ENCODE measurements around the gene UVRAG. TPM values are rescaled to one million over a fixed set of nuclear protein-coding genes. Genes with fewer than 3 reads are reported as not detected.
"Not testable (repeated sequence)": the region's sequence is repeated elsewhere in the genome, so short reads cannot be mapped to it uniquely, and the experiment has no call there.

UVRAG gene
- total RNA-seq, 1 donor from 2014 or later: 38.1 TPM

- DNase-seq: no peak
These were observed 34.9 kb downstream of the UVRAG start for GRCh38 chr11:75849894-75850293.

GRCh38 chr11:75850787-75851186 lies 35.8 kb downstream of the UVRAG start:
- no peak for DNase-seq

- no peak for DNase-seq
These were observed 36.2 kb downstream of the UVRAG start for GRCh38 chr11:75851203-75851602.

DNA sequence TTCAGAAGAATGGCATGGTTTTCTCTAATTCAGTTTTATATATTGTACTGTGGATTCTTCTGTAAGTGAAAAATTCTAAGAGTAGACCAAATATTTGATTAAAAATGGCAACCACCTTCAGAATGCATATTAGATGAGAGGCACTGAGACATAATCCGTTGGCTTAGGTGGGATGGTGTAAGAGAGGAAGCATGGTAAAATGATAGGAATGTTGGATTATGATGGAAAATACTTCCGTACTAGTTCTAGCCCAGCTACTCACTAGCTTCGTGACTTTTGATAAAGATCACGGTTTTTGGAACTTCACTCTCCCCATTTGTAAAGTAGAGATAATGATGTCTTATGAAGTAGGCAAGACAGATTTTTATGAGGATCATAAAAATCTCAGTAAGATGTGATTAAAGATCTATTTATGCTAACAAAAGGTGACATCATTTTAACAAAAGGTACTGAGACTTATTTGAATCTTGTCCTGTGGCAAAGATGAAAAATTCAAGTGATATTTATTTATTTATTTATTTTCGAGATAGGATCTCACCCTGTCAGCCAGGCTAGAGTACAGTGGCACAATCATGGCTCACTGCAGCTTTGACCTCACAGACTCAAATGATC lies 37.5 kb downstream of the UVRAG start:
- DNase-seq: no peak

GRCh38 chr11:75853563-75853962 lies 38.6 kb downstream of the UVRAG start:
- not testable (repeated sequence) for DNase-seq

DNA sequence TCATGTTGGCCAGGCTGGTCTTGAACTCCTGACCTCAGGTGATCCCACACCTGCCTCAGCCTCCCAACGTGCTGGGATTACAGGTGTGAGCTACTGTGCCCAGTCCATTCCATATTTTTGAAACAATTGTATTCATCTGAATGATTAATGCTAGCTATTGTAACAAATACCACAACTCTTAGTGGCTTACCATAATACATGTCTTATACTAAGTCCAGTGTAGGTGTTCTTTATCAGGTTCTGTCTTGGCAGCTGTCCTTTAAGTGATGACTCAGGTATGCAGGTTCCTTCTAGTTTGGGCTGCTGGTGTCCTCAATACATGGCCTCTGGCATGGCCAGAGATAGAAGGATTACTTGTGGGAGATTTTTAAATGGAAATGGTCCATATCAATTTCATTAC lies 39.0 kb downstream of the UVRAG start:
- no peak for DNase-seq

DNA sequence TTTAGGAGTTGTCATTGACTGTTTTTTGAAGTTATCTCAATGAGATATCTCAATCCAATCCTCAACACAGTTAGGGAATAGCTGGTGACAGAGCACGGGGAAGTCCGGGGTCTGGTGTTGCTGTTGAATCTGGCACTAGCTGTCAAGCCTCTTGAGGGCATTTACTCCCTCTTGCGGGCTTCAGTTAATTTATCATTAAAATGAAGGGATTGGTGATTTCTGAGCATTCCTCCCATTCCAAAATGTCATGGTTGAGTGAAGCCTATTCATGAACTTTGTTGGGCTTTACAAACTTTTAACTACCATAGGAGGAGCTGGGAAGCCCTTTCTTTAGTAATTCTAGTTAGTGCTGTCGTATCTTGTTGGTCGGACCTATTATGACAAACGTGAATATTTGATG lies 40.2 kb downstream of the UVRAG start:
- no peak for DNase-seq

DNA sequence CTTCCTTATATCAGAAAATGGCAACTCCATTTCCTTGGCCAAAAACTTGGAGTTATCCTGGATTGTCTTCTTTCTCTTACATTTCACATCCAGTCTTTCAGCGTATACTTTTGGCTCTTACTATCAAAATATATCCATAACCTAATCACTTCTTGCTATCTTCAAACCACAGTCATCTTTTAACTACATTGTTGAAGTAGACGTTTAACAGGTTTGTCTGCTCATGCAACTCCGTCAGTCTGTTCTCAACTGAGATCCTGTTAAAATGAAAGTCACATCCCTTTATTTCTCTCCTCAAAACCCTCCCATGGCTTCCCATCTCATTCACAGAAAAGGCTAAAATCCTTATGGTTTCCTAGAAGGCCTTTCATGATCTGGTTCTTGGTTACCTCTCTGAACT lies 41.9 kb downstream of the UVRAG start:
- DNase-seq: no peak

GRCh38 chr11:75858042-75858441 lies 43.0 kb downstream of the UVRAG start:
- DNase-seq: no peak

DNA sequence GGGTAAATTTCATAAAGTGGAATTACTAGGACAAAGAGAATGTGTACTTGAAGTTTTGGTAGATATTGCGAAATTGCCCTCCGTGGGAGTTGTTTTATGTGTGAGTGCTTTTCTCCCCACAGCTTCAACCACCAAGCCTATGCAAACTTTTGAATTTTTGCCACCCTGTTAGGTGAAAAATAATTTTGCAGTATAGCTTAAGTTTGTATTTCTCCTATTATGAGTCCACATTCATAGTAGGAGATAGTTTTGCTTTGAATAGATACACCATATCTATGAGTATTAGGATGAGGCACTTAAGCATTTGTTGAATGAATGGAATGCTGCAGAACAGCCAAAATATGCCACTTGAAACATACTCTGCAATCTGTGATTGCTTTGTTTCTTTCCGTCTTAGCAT lies 43.6 kb downstream of the UVRAG start:
- no peak for DNase-seq

DNA sequence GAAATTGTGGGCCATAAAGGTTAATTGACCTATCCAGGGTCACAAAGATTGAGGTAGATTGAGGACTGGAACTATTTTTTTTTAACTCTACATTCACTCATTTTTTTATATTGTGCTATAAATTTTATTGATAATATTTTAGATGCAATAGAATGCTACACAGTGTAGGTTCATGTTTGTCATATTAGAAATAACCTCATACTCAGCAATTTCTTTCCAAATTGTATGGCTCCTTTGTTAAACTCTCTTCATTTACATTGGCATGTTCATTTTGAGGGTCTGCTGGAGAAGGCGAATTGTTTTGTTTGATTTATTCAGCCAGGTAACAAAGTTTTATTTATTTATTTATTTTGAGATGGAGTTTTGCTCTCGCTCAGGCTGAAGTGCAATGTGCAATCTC lies 44.6 kb downstream of the UVRAG start:
- no peak for DNase-seq

DNA sequence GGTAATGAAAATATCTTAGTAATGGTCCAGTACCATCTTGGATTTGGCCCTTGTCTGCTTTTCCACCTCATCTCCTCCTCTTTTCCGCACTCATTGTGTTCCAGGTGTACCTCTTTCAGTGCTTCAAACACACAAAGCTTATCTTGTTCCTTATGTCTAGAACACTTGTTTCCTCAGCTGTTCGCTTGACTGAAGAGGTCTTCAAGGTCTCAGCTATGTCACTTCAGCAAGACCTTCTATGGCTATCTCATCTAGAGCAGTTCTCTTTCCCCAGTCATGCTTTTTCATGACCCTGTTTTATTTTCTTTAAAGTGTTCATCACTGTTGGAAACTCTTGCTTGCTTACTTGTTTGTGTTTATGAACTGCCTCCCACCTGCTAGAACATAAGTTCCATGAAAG lies 47.4 kb downstream of the UVRAG start:
- DNase-seq: no peak

DNA sequence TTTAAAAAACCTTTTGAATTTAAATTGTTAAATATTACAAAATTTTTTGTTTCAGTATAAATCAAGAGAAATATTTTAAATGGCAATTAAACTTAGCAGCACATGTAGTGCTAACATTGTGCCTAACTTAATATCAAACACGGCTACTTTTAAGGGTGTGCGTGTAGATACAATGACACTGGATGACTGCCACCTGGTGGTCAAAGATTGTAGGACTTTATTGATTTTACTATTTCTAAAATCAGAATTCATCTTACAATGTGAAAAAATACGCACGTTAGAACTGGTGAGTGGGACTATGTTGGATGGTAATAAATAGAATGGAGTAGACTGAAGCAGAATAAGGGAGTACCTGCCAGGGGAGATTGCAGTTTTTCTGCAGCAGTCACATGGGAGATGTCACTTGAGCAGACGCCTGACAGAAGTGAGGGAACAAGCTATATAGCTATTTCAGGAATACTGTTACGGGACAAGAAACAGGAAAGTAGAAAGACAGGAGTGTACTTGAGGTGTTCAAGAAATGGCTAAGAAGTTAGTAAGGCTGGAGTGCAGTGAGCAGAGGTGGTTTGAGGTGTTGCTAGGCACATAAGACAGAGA lies 52.9 kb downstream of the UVRAG start:
- no peak for DNase-seq

DNA sequence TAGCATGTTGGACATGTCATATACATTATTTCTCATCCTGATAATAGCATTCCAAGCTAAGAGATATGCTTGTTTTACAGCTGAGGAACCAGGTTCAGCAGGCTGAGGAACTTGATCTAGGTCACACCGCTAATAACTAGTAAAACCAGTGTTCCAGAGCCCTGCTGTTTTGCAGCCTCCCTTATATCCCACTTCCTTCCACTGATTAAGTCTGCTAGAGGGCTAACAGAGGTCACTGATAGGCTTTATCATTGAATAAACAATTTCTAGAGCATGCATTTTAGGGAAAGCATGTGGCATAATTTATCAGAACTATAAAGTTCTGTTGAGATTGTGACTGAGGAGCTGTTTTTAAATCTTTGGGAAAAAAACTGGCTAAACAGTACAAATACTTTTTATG lies 54.0 kb downstream of the UVRAG start:
- no peak for DNase-seq

GRCh38 chr11:75869661-75870455 lies 54.8 kb downstream of the UVRAG start:
- DNase-seq: no peak

DNA sequence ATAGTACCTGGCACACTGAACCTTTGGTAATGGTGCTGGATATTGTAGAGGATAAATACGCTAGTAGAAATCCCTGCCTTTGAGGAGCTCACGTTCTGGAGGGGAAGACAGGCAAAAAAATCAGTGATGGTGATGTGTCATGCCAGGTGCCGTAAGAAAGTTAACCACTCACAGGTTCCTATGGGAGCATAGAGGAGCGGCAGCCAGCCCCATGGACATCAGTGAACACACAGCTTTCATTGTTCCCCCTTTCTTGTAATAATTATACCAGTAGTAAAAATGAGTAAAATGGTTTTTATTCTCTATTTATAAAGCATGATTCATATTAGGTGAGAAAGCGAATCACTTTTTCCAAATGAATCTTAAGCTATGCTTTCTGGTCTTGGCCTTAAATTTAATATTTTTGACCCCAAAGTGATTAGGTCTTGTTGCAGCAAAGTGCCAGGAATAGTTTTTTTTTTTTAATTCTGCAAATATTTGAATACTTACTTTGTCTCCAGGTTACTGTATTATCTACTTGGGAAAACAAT lies 57.9 kb downstream of the UVRAG start:
- DNase-seq: no peak

DNA sequence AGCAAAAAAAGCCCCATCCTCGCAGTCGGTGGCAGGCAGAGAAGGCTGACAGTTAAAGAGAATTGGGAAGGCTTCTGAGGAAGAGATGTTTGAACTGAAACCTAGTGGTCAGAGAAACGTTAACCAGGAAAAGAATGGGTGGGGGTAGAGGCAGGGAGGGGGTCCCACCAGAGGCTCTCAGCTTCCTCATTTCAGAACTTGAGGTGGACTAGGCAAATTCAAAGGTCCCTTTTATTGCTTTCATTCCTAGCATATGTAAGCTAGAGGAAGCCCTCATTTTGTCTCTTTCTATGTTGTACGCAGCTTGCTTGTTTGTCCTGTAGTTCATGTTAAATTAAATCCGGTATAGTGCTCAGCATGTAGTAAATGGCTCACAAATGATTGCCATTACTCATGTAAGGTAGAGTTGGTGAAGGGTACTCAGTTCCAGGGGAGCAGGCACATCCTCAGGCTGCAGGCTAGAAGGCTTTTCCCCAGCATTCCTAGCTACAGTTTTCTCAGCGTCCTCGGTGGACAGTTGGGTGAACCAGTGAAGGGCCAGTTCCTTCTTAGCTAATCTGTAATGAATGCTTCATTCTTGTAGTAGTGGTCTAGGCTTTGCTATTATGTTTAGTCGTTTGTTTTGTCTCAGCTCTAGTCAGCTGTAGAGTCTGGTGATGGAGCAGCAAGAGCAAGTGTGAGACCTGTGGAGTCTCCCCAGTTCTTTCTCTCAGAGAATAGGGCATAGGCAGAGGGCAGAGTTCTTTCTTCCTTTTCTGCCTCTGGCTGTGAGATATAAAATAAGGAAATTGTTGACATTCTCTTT lies 58.6 kb downstream of the UVRAG start:
- no peak for DNase-seq

GRCh38 chr11:75874684-75875341 lies 59.8 kb downstream of the UVRAG start:
- DNase-seq: no peak

GRCh38 chr11:75877327-75877726 lies 62.3 kb downstream of the UVRAG start:
- DNase-seq: not testable (repeated sequence)

DNA sequence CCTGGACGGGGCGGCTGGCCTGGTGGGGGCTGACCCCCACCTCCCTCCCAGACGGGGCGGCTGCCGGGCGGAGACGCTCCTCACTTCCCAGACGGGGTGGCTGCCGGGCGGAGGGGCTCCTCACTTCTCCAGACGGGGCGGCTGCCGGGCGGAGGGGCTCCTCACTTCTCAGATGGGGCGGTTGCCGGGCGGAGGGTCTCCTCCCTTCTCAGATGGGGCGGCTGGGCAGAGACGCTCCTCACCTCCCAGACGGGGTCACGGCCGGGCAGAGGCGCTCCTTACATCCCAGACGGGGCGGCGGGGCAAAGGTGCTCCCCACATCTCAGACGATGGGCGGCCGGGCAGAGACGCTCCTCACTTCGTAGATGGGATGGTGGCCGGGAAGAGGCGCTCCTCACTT lies 62.9 kb downstream of the UVRAG start:
- not testable (repeated sequence) for DNase-seq

DNA sequence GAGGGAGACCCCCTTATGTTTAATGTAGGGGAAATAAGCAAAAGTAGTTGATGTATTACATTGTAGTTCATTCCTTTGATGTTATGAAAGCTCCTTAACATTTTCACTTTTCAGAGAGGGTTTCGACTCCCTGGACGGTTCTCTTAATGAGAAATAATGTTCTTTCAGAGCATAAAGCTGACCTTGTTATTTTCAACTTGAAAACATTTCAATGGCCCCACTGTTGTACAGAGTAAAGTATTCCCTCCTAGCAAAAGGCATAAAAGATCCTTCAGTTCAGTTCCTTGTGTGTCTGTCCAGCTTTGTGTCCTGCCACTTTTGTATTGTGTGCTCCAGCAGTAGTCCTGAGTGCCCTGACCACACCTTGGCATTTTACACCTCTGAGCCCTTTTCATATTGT lies 63.9 kb downstream of the UVRAG start:
- no peak for DNase-seq

GRCh38 chr11:75879737-75880136 lies 64.7 kb downstream of the UVRAG start:
- no peak for DNase-seq
